ENCODE results near the gene NUP42.
"Not testable (repeated sequence)": the region's sequence is repeated elsewhere in the genome, so short reads cannot be mapped to it uniquely, and the experiment has no call there.

Gene NUP42

DNA sequence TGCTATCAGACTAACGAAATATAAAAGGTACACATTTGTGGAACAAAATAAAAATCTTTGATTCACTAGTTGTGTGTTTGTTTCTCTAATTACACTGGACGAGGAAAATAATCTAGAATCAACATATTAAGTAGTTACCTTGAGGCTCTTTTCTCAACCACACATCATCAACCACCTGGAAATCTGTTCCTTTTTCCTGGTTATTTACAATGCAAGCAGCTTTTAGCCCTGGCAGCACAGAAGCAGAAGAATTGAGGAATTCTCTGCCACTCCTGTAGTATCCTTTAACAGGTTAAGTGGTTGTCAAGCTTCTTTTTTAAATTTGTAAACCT lies 23.7 kb downstream of the NUP42 start:
- DNase-seq, result no peak

DNA sequence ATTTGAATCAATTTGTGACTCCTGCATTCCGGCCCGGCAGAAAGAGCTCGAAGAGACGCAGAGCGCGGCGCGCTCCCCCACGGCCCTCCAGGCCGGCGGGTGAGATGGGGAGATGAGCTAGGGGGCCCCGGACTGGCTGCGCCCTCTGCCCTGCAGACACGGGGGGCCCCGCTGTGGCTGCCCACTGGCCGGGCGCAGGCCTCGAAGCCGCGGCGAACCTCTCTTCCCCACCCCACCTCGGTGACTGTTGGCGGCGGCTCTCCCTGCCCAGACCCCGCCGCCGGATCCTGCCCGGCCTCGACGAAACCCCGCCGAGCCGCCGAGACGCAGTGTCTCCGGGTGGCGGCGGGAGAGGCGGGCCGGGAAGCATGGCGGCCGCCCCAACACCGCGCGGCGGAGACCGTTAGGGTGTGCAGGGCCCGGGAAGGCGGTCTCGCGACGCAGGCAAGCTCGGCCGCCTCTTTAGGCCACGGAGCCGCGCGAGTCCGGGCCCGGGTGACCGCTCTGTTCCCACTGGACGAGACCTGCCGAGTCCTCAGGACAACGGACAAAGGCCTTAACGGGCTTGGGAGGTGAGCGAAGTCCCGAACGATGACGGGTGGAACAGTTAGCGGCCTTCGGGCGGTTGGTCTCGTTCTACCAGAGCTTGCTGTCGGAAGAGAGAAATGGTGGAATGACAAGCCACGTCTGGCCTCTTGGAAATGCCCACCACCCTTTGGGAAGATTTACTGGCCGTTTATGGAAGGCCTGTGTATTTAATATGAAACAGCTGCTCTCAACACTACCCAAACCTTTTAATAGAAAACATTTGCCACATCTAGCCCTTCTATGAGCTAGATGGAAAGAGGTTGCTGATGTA lies 24.3 kb downstream of the NUP42 start:
- no peak for DNase-seq

DNA sequence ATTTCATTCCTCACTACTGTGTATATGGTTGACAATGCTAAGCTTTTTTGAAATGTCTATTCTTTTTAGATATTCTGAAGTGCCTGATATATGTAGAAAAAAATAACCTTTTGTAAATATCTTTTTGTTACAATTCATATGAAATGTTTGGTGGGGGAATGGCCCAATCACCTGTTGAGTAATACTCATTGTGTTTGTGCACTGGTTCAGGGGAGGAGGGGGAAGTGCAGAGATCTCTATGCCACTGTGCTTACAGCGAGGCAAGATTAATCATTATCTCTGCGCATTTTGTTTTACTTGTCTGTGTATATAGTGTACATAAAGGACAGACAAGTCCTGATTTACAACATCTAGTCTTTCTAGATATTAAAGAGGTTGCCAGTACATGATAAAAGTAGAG lies 25.2 kb downstream of the NUP42 start:
- DNase-seq, result no peak

DNA sequence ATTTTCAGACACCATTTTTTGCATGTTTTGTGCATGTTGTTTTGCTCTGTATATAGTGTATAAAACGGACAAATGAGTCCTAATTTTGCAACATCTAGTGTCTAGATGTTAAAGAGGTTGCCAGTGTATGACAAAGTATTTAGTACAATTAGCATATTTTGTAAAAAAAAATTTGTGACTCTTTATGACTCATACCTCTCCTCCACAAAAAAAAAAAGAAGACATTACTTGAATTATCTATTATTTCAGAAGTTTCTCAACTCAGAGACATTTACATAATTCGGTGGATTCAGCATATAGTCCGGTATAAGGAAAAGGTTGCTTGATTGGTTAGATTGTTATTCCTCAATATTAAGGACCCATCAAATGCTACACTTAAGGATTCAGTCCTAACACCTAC lies 26.0 kb downstream of the NUP42 start:
- DNase-seq, result no peak

DNA sequence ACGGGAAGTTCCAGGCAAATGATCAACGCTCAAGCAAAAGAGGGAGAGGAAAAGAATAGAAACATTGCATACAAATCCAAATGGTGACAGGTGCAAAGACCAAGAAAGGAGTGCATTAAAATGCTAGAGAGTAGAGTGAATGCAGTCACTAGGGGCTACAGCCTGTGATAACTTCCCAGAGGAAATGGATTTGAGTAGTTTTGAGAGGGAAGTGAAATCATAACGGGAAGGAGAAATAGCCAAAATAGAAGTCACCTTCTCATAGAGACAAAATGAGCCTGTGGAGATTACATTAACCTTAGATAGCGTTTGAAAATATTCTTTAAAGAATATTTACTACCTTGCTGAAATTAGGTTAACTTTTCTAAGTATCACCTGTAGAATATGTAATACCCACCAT lies 26.5 kb downstream of the NUP42 start:
- DNase-seq, result no peak

DNA sequence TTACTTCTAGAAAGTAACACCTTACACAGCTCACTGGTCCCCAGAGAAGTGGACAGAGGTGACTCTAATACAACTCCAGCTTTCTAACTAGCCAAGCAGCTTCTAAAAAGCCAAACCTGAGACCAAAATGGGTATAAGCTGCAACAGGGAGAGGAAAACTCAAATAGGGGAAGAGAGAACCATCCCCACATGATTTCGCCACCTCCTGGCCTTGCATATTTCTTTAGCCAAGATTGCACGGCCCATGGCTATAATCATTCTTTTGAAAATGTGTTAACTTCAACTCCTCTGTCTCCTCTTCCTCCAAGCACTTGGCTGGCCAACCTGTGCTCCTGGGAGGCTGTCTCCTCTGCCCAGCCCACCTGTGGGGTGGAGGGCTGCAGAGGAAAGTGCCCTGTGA lies 28.7 kb downstream of the NUP42 start:
- no peak for DNase-seq

DNA sequence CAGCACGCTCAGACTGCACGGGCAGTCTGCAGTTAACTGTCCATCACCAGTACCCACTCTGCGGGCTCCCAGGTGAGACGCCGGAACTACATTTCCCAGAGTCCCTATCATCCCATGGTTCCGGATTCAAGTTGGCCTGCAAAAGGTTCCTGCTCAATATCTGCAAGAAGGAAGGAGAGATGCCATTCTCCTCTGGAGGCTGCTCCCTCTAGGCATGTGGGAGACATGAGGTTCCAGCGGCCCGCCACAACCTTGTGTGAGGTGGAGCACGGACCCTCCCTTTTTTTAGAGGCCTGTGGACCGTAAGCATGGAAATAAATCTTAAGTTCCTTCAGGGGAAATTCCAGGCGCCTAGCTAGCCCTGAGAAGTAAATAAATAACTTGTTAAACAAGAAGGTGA lies 29.7 kb downstream of the NUP42 start:
- DNase-seq, result no peak

DNA sequence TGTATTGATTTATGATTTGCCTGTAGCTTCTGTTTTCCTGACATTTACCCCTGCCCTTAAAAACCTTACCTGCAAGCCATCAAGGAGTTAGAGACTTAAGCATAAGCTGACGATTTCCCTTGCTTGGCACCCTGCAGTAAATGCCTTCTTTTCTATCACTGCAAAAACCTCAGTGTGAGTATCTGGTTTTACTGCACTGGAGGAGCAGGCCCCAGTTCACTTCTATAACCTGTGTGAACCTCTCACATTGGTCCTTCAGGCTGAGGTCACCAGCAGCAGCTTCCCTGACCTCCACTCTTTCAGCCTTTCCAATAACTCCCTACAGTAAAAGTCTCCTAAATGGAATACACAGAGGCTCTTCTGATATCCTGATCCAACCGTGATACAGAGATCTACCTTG lies 30.5 kb downstream of the NUP42 start:
- no peak for DNase-seq

DNA sequence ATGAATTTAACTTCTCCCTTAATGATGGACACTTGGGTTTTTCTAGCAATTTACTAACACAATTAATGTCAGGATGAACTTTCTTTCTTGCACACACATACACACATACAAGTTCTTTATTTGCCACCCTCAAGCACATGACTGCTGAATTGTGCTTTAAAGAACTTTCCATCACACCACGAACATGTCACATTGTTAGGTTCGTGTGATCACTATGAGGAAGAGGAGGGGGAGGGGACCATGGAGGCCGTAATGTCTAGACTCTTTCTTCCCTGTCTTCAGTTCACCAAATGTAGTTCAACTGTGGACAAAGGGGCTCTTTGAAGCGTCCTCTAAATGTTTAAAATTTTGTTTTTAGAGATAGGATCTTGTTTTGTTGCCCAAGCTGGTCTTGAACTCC lies 31.0 kb downstream of the NUP42 start:
- no peak for DNase-seq

DNA sequence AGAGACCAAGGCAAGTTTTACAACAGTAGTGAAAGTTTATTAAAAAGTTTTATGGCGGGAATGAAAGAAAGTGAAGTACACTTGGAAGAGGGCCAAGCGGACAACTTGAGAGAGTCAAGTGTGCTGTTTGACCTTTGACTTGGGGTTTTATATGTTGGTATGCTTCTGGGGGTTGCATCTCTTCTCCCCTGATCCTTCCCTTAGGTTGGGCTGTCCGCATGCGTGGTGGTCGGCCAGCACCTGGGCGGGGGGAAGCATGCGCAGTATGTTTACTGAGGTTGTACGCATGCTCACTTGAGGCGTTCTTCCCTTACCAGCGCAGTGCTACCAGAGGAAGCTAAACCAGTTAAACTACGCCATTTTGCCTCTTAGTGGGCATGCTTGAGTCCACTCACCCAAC lies 31.9 kb downstream of the NUP42 start:
- no peak for DNase-seq

DNA sequence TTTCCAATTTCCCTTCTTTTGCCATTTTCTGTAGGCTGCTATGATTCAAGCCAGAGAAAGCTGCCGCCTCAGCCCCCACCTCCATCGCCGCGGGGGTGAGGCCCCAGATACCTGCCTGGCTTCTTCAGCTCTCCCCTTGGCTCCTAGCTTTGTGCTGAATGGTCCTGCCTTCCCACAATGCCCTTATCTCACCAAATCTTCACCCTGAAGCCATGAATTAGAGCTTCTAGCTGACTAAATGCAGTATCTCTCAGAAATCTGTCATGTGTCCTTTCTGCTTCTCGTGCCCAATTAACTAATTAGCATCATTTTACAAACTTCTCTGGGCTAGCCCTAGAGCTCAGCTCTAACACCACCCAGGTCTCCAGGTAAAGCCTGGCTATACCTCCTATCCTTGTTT lies 32.6 kb downstream of the NUP42 start:
- no peak for DNase-seq

DNA sequence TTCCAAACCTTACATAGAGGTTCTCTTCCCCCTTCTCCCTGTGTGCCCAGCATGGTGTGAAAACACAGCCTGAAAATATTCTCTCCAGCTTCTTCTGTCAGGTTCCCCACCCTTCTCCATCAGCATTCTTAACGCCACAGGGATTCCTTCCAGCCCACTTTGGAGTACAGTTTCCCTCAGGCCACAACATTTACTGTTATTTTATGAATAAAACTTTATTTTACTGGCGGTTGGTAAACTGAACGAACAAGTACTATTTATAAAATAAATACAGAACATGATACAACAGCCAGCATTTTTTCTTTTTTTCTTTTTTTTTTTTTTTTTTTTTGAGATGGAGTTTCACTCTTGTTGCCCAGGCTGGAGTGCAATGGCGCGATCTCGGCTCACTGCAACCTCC lies 33.1 kb downstream of the NUP42 start:
- DNase-seq, result no peak

DNA sequence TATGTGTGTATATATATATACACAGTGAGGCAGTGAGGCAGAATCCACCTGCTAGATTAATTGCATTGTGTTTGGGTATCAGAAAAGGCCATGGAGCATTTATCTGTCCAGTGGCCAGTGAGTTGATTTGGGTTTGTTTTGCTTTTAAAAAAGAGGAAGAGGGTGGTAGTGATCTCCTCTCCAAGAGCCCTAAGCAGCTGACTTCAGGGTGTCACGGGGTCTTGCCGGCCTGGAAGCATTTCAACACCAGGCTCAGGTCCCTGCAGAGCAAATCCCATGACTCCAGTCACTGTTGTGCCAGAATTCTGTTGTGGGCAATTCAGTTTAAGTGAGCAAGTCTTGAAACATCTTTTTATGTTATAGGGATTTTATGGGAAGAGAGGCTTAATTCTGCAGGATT lies 34.2 kb downstream of the NUP42 start:
- DNase-seq, result no peak

DNA sequence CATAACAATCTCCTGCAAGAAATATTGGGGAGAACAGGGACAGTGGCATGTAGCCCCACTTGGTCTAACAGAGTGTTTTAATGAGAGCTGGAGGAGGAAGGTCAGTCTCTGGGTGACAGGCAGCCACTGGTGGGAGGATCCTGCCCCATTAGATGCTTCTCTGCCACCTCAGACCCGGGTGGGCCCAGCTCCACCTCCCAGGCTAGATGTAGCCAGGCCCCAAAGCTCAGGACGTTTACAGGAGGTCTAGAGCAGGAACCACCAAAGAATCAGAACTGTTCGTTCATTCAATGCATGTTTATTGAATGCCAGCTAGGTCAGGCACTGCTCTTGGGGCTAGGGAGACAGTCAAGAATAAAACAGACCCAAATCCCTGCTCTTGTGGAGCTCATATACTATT lies 36.3 kb downstream of the NUP42 start:
- no peak for DNase-seq

DNA sequence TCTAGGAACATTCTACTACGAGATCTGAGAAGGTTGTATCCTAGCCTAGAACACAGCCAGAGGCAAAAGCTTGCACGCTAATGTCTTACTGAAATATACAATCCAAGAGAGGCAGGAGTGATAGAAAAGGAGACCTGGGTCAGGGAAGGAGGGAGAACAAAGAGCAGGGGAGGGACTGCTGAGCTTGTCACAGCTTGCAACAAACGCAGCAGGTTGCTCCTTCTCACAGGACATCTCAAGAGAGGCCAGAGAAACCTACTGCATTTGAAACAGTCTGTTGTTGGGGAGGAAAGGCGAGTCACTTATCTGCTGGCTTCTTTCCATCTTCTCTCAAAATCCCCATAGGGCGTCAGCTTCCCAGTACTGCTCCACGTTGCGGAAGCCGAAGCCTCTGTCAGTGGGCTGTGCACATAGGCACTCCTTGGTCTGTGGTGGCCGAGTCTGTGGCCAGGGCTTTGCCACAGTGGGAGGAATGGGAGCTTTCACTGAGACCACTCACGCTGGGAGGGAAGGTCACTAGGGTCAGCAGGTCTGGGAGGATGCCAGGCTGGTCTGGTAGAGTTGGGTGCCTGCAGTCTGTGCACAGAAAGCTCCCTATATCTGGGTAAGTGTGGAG lies 39.0 kb downstream of the NUP42 start:
- no peak for DNase-seq

DNA sequence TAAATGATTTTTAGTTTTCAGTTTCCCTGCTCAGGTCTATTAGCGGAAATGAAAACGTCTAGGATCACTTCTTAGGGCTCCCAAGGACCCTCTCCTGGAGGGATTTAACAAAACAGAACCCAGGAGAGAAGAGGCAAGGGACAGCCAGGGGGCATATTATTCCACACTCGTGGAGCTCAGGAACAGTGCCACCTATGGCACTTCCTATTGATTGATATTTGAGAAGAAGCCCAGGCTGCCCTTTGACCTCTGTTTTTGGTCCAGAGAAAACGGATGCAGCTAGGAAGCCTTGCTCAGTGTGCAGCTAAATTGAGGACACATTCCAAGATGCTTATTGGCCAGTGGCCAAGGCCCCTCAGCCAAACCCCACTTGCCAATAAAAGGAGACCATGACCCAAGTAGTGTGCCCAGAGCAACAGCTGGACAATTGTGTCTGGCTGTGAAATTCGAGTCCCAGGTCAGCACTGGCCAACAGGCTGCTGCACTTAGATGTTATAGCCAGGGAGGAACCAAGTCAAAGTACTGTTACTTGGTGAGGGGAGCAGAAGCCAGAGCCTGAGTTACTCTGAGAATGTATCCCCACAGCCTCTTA lies 40.7 kb downstream of the NUP42 start:
- DNase-seq, result no peak

DNA sequence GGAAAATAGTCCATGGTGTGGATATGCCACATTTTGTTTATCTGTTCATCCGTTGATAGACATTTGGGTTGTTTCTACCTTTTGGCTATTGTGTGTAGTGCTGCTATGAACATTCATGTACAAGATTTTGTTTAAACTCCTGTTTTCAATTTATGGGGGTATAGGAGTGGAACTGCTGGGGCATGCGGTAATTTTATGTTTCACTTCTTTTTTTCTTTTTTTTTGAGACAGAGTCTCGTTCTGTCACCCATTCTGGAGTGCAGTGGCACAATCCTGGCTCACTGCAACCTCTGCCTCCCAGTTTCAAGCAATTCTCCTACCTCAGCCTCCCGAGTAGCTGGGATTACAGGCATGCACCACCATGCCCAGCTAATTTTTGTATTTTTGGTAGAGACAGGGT lies 42.5 kb downstream of the NUP42 start:
- DNase-seq, result not testable (repeated sequence)

DNA sequence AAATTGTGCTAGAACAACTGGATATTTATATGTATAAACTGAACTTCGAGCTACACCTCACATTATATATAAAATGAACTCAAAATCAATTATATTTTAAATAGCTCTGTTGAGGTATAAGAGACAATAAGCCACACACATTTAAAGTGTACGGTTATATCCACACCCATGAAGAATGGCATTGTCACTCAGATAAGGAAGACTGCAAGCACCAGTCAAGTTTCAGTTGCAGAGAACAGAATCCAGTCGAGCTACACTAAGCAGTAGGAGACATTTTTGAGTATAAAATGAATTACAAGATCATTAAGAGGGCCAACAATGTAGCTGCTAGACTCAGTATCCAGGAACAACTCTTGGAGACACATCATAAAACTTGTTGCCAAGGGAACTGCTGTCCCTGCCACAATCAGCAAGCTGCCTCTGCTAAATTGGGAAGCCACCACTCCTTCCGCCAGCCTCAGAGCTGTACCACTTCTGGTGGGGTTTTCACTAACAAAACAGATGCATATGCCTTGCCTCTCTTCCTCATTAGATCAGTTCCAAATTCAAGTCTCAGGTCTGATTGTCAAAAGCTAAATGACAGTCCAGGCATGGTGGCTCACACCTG lies 45.1 kb downstream of the NUP42 start:
- DNase-seq, result no peak

DNA sequence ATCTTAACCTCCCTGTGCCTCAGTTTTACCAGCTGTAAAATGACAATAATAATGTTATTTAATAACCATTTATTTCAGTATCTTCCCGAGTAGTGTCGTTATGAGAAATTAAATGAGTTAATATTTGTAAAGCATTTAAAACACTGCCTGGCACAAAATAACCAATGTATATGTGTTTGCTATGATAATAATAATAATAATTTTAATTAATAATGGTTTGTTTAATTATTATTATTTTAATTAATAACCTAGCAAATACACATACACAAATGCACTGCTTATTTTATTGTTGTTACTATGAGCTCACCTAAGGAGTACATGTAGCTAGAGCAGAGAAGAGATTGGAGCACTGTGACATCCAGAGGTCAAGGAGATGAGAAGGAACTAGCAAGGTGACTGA lies 46.6 kb downstream of the NUP42 start:
- no peak for DNase-seq

DNA sequence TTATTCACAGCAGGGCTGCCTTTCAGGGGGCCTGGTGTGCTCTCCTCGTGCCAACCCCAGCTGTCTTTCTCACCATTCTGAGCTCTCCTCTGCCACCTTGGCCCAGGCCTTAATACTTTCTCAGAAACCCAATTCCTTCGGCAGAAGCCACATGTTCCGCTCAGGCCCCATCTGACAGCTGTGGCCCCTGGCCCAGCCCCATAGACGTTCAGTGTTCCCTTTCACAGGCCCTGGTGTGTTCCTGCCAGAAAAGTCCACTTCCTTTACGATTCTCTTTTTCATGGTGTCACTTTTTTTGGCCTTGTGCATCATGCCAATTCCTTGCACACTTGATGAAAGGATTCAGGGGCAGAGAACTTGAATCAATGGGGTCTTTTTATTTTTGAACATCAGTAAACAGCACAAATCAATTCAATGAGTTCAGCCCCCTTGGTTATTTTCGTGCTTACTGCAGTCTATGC lies 48.8 kb downstream of the NUP42 start:
- no peak for DNase-seq

DNA sequence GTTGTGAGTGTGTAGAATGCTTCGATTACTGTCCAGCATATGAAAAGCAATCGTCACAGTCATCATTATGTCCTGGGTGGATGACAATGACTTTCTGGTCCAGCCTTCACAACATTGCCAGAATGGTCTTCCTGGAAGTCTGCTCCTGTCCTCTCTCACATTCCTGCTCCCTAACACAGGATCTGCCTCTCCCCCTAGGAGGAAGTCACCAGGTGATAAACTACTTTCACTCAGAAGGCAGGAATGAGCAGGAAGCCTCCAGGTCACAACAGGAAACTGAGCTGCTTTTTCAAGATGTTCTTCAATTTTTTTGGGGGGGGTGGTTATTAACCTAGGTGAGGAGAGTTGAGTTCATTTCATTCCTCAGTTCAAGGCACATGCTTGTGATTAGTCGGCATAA lies 51.1 kb downstream of the NUP42 start:
- no peak for DNase-seq

DNA sequence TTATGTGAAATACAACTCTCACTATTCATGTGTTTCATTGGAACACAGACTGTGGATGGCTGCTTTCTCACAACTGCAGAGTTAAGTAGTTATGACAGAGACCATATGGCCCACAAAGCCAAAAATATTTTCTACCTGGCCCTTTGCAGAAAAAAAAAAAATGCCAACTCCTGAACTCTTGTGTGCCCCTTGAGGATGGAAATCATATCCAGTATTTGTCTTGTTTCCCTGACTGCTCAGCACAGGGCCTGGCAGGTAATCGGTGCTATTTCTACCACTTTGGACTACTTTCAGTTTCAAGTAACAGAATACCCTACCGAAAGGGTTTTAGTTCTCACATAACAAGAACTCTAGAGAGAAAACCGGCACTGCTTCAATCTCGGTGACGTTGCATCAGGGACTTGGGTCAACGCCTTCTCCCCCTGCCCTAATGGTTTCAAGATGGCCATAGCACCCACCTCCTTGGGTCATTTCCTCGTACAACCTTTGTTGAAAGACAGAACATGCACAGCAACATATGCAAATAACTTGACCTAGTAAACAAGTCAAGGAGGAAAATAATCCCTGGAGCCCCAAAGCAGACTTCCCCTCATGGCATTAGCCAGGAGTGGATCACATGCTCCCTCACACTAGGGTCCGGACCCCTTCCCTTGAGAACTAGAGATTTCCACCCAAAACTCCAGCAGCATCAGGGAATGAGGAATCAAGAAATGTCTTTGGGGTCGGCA lies 52.9 kb downstream of the NUP42 start:
- no peak for DNase-seq

DNA sequence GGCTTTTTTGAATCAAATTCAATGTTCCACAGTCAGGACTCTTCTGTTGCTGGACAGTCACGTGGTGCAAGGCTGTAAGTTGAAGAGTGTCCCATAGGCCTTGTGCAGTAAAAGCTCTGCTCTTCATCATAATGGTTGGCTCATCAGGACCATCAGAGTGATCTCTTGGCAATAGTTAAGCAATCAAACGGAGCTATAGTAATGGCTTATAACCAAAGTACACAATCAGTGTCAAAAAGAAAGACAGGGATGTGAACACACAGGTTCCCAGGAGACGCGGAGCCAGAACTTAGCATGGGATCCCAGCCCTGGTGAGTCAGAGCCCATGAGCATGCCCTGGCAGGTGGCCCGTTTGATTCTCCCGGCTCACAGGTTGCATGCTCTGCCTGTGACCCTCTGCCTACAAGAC lies 54.0 kb downstream of the NUP42 start:
- DNase-seq, result no peak

Measured in stimulated activated CD4-positive, alpha-beta T cell treated with anti-CD3 and anti-CD28 coated beads, Interleukin-4, amount 100 ng/mL, for 1 hour (primary cell).